T-helper 1 cell treated with Interleukin-12 subunit alpha and Interleukin-12 subunit beta and Interleukin-4 antibody, amounts not matched to agents 30 μg/mL and 1 μg/mL, for 36 hours (primary cell): ENCODE data around the gene NTM.

Experiments
- H3K27ac Mint-ChIP-seq: one replicate; pipeline ENCODE4 v1.8.0; 2021; ENCODE audit warnings: mild to moderate bottlenecking, mixed read lengths
- H3K27me3 Mint-ChIP-seq: one replicate; pipeline ENCODE4 v1.8.0; 2021; ENCODE audit warnings: low read depth, mixed read lengths
- H3K36me3 Mint-ChIP-seq: one replicate; pipeline ENCODE4 v1.8.0; 2021; ENCODE audit warnings: low read depth, mixed read lengths
- H3K4me1 Mint-ChIP-seq: one replicate; pipeline ENCODE4 v1.8.0; 2021; ENCODE audit warnings: low read depth, mixed read lengths
- H3K4me3 Mint-ChIP-seq: one replicate; pipeline ENCODE4 v1.8.0; 2021; ENCODE audit warnings: mild to moderate bottlenecking, moderate library complexity, mixed read lengths
- H3K9me3 Mint-ChIP-seq: one replicate; pipeline ENCODE4 v1.8.0; 2021; ENCODE audit warnings: mixed read lengths

Gene NTM

DNA sequence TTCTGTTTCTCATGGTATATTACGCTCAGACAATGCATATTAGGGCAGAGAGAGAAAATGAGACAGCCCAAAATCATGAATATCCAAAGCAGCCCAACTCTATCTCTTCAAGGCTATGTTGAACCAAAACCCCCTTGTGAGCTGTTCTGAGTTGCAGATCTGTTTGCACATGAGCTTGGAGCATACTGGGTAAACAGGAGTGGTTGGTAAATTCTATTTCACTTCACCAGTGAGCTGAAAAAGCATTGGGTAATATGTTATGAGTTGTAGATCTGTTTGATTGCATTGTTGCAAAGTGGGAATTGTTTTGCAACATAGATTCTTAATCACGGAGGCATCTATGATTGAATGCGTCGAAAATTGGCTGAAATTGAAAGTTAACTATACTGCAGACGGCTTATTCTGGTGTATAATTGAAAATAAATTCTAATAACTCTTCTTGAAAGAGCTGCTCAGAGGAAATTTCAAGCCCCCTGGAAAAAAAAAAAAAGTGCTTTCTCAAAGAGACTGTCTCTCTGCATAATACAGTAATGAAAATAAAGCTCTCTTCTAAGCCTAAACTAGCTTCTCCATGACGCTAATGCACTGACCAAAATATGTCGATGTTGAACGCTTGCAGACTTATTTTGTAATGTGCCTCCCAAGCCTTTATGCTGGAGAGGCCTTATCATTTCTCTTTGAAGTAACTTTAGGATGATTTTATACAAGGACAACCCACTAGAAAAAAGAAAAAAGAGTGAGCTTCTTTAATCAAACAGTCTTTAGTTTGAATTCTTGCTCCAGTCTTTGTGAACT, 263.7 kb downstream of the NTM start:
- no peaks in the 10 kb centered on the region for H3K4me1 Mint-ChIP-seq
- H3K27me3 Mint-ChIP-seq: peaks cover 4% of the 10 kb centered on the region
- no peak overlapping the region for H3K27ac Mint-ChIP-seq
- no peaks in the 10 kb centered on the region for H3K36me3 Mint-ChIP-seq
- no peaks in the 10 kb centered on the region for H3K9me3 Mint-ChIP-seq
- H3K4me3 Mint-ChIP-seq: no peak overlapping the region

DNA sequence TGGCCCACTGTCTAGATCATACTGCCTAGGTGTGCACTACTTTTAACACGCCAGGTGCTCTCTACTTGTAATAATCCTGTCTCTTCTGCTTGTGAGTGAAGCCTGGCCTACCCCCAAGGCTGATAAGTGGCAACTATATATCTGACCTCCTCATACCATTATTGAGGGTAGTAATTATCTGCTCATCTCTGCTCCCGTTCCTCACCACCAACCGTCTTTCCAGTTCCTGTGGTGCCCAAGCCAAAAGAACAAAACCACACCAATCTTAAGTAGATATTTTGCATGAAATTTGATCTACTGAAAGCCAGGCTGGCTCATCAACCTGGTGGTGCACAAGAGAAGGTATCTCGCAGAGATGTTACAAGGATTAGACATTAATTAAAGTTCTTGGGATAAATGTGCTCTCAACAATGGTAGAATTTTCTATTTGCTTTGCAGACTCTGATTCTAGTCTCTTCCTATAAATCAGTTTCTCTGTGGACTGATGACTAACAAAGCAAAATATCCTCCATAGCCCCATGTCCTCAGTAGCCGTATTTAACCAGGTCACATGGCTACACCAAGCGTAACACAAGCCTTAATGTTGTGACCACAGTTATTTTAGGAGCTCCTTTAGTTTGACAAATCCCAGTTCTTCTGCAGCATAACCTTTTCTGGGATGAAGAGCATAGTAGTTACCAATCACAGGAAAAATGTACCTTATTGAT, 267.2 kb downstream of the NTM start:
- Mint-ChIP-seq H3K4me3 (no peak overlapping the region), H3K27ac (no peak overlapping the region)

DNA sequence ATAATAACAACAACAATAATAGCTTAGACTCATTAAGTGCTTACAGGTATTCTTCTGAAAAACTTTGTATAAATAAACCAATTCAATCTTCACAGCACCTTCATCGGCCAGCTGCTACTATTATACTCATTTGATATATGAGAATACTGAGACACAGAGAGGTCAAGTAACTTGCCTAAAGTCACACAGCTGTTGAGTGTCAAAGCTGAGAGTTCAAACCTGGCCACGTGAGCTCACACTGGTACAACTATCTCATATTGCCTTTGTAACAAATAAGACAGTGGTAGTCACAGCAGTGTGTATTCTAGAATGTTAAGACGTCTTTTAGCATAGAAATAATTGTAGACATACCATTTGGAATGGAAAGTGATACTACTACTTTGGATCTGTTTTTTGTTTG, 268.5 kb downstream of the NTM start:
- Mint-ChIP-seq H3K9me3 (no peaks in the 10 kb centered on the region), H3K4me1 (no peaks in the 10 kb centered on the region), H3K36me3 (no peaks in the 10 kb centered on the region), H3K4me3 (no peak overlapping the region), H3K27ac (no peak overlapping the region), H3K27me3 (no peaks in the 10 kb centered on the region)

More for the DNA sequence above, 267.2 kb downstream of the NTM start:
- no peaks in the 10 kb centered on the region for H3K27me3 Mint-ChIP-seq
- H3K36me3 Mint-ChIP-seq: no peaks in the 10 kb centered on the region
- H3K4me1 Mint-ChIP-seq: no peaks in the 10 kb centered on the region
- no peaks in the 10 kb centered on the region for H3K9me3 Mint-ChIP-seq

DNA sequence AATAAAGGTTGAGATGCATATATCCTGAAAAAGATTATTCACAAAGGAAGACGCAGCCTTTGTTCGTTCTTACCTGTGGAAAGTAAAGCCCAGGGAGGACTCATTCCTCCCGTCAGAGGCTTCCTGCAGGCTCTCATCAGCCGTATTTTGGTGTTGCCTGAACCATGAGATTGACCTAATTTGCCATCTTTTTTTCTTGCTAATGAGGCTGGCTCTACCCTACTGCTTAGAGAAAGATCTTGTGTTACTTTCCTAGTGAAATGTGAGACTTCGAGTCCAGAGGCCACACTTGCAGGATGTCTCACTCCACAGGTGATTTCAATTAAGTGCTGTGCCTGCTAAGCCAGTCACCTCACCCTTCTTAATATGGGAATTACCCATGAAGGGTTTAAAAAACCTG, 269.9 kb downstream of the NTM start:
- H3K4me1 Mint-ChIP-seq: no peaks in the 10 kb centered on the region
- H3K9me3 Mint-ChIP-seq: no peaks in the 10 kb centered on the region
- no peaks in the 10 kb centered on the region for H3K36me3 Mint-ChIP-seq
- H3K4me3 Mint-ChIP-seq: no peak overlapping the region
- H3K27ac Mint-ChIP-seq: no peak overlapping the region
- H3K27me3 Mint-ChIP-seq: no peaks in the 10 kb centered on the region

DNA sequence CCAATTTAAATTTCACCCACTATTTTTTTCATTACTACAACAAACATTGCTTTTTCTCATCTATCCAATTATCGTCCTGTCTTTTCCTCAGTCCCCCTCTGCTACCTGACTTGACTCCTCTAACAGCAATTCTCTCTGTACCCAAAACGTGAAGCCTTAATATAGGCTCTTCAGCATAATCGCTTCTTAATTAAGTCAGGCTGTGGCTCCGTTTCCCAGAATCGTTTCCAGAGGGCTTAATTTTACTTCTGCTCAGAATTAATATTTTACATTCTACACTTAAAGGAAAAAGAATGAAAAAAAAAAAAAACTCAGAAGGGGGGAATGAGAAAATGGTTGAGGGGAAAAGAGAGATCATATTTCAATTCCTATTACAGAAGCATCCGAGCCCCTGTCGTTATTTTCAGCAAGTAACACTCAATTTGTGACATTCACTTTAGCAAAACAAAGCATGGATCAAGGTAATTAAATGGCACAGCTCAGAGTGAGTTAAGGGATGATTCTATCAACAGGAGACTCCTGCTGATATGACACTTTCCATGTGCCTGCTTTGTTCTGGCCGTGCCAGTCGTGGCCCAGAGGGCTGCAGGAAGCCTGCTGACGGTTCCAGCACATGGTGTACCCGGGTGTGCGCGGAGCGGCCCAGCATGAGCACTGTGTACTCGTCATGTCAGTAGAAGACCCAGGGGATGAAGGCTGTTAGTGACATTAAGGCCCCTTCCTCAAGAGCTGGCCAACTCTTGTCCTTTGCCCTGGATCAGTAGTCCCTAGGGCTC, 272.5 kb downstream of the NTM start:
- Mint-ChIP-seq H3K27ac (no peak overlapping the region), H3K4me1 (no peaks in the 10 kb centered on the region), H3K4me3 (no peak overlapping the region), H3K9me3 (no peaks in the 10 kb centered on the region), H3K27me3 (no peaks in the 10 kb centered on the region), H3K36me3 (no peaks in the 10 kb centered on the region)

DNA sequence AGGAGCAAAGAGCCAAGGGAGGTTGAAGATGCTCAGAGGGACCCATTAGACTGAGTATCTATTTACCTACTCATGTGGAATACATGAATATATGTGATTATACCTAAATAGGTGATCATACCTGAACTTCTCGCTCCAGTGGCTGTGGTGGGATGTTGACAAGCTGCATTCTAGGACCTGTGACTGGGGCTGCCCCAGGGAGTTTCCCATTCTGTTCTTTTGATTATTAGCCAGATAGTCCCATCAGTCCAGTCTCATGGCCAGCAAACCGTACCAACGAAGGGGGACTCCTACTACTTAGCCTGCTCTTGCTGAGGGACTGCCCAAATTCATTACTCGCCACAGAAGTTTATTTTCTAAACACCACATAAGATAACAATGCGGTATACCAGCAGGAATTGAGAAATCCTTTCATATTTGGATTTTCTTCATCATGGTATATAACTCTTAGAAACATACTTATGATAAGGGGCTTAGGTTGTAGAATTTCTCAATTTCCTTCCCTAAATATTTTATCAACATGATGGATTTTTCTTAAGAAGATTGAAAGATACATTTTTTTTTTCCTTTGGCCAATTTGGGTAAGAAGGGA, 273.9 kb downstream of the NTM start:
- Mint-ChIP-seq H3K27me3 (no peaks in the 10 kb centered on the region), H3K9me3 (no peaks in the 10 kb centered on the region), H3K27ac (no peak overlapping the region), H3K36me3 (no peaks in the 10 kb centered on the region), H3K4me1 (no peaks in the 10 kb centered on the region), H3K4me3 (no peak overlapping the region)

DNA sequence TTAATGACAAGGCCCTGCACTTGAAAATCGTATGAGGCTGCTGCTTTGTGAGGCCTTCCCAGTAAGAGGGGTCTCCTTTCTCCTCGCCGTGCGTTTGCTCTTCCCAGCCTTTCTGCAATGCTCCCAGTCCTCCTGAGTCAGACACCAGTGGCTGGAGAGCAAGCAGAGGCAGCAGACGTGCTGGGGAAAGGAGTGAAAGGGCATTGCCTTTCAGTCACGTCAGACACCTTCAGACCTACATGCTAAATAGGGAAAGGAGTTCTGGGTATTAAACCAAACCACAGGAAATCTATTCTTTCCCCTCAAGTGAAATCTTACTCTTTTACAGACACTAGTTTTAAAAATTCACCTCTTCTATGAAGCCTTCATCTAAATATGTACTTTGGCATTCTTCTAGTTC, 274.8 kb downstream of the NTM start:
- Mint-ChIP-seq H3K4me1 (no peaks in the 10 kb centered on the region), H3K27me3 (no peaks in the 10 kb centered on the region), H3K4me3 (no peak overlapping the region), H3K9me3 (no peaks in the 10 kb centered on the region), H3K27ac (no peak overlapping the region), H3K36me3 (no peaks in the 10 kb centered on the region)

DNA sequence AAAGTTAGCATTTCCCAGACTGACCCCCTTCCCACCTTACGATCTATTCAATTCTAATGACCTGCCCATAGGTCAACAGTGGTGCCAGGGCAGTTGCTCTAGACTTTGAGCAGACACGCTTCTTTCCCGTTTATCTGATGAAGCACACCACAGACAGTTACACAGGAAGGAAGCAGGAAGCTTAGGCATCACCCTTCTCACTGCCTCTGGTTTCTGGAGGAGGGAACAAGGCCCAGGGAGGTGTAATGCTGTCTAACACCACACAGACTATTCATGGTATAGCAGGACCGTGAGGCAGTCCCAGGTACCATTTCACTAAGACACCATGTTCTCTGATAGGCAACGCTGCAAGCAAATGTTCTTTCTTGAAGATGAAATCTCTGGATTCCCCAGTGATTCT, 279.4 kb downstream of the NTM start:
- Mint-ChIP-seq H3K27ac (no peak overlapping the region), H3K9me3 (no peaks in the 10 kb centered on the region), H3K4me3 (no peak overlapping the region), H3K36me3 (no peaks in the 10 kb centered on the region), H3K27me3 (no peaks in the 10 kb centered on the region), H3K4me1 (no peaks in the 10 kb centered on the region)

DNA sequence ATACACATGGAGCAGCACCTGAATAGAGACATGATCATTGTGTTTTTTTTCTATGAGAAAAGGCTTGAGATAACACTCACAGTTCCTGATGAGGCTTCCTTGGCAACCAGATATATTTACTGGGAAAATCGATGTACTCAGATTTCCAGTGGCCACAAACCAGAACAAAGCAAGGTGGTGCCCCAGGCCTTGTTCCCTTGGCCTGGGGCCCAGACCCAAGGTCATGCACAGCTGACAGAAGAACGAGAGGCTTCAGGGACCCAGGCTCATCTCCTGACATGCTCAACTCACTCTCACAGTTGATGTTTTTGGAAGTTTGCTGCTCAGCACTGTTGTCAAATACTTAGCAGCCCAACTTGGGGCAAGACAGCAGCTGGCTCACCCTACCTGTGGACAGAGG, 281.8 kb downstream of the NTM start:
- Mint-ChIP-seq H3K9me3 (no peaks in the 10 kb centered on the region), H3K4me3 (no peak overlapping the region), H3K27ac (no peak overlapping the region), H3K4me1 (no peaks in the 10 kb centered on the region), H3K27me3 (no peaks in the 10 kb centered on the region), H3K36me3 (no peaks in the 10 kb centered on the region)

DNA sequence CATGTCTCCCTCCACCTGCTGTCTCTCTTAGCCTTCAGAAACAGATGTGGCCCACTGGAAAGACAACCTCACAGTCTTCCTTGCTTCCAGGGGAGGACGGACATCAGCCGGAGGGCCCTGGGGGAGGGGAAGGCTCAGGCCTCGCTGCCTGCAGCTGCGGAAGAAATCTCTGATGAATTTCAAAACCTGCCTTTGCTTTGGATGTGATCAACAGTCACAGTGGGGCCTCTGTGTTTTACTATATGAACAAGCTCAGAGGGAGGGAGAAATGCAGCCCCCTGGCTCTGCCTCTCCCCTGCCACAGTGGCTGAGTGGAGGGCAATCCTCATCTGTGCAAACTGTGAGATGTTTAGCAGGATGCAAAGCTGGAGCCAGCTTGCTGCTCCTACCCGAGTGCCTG, 282.8 kb downstream of the NTM start:
- no peak overlapping the region for H3K4me3 Mint-ChIP-seq
- H3K27me3 Mint-ChIP-seq: no peaks in the 10 kb centered on the region
- no peaks in the 10 kb centered on the region for H3K4me1 Mint-ChIP-seq
- H3K9me3 Mint-ChIP-seq: no peaks in the 10 kb centered on the region
- H3K27ac Mint-ChIP-seq: no peak overlapping the region
- H3K36me3 Mint-ChIP-seq: no peaks in the 10 kb centered on the region

DNA sequence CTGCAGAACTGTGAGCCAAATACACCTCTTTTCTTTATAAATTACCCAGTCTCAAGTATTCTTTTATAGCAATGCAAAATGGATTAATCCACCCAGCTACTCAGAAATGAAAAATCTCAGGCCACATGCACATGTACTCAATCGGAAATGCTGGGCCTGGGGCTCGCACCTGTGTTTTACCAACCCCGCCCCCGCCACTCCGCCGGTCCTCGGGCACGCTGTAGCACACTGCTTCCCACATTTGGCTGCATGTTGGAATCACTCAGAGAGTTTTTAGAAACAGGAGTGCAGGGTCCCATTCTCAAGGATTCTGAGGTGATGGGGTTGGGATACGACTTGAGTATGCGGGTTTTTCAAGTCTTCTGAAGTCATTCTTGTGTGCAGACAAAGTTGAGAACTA, 284.4 kb downstream of the NTM start:
- no peaks in the 10 kb centered on the region for H3K9me3 Mint-ChIP-seq
- no peaks in the 10 kb centered on the region for H3K27me3 Mint-ChIP-seq
- H3K27ac Mint-ChIP-seq: no peak overlapping the region
- no peaks in the 10 kb centered on the region for H3K36me3 Mint-ChIP-seq
- H3K4me3 Mint-ChIP-seq: no peak overlapping the region
- H3K4me1 Mint-ChIP-seq: no peaks in the 10 kb centered on the region

DNA sequence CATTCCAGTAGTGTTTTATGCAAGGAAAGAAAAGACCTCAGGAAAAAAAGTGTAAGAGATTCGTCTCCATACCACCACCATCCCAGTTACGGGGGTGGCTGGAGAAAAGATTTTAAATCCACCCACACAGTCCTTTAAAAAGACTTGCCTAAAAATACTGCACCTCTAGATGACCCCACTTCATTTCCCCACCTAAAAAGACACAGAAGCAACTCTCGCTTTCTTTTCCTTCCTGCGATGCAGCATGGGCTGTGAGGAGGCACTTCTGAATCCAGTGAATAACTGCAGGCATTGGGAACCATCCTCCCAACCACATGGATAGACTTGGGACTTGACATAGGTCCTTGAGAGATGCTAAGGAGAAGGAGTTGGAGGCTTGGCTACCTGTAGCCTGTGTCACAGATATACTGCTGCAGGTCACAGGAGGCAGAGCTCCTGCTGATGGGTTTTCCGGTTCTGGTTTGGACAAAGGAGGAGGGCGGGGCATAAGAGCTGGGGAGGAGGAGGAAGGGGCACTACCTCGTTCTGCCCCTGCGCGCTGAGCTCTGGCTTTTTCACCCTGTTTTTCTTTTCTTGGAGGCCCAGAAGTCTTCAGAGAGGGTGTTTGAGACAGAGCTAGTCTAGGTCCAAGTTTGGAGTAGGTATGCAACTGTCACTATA, 285.9 kb downstream of the NTM start:
- no peak overlapping the region for H3K4me3 Mint-ChIP-seq
- no peaks in the 10 kb centered on the region for H3K4me1 Mint-ChIP-seq
- H3K9me3 Mint-ChIP-seq: no peaks in the 10 kb centered on the region
- H3K27me3 Mint-ChIP-seq: no peaks in the 10 kb centered on the region
- no peaks in the 10 kb centered on the region for H3K36me3 Mint-ChIP-seq
- H3K27ac Mint-ChIP-seq: no peak overlapping the region

DNA sequence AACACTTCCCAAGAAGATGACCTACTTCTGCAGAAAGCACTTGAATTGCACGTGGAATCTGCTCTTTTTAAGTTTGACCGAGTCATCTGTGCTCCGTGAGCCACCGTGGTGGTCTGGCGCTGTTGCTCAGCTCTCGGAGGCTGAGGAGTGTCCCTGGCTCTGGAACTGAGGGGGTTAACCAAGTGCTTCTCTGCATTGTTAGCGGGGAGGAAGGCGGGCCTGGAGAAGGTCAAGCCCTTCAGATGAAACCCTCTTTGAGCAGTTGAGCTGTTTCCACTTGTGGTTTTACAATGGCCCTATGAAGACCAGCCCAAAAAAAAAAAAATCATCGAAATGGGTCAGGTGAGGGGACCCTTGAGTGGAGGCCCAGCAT, 286.4 kb downstream of the NTM start:
- H3K36me3 Mint-ChIP-seq: no peaks in the 10 kb centered on the region
- H3K27me3 Mint-ChIP-seq: no peaks in the 10 kb centered on the region
- H3K4me3 Mint-ChIP-seq: no peak overlapping the region
- H3K27ac Mint-ChIP-seq: no peak overlapping the region
- no peaks in the 10 kb centered on the region for H3K9me3 Mint-ChIP-seq
- H3K4me1 Mint-ChIP-seq: no peaks in the 10 kb centered on the region

DNA sequence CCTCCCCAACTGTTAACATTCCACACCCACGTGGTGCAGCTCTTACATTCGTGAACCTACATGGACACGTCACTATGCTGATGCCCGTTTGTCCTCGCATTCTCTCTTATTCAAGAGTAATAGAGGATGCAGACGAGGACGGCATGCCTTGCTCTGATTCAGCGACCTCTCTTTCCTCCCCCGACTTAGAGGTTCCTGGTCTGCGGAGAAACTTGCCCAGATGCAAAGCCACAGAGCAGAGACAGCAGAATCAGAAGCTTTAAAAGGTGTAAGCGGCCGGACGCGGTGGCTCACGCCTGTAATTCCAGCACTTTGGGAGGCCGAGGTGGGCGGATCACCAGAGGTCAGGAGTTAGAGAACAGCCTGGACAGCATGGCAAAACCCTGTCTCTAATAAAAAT, 288.0 kb downstream of the NTM start:
- H3K4me3 Mint-ChIP-seq: no peak overlapping the region
- no peaks in the 10 kb centered on the region for H3K27me3 Mint-ChIP-seq
- no peak overlapping the region for H3K27ac Mint-ChIP-seq
- no peaks in the 10 kb centered on the region for H3K9me3 Mint-ChIP-seq
- no peaks in the 10 kb centered on the region for H3K4me1 Mint-ChIP-seq
- H3K36me3 Mint-ChIP-seq: no peaks in the 10 kb centered on the region
